K562 (cell line): ENCODE results near the gene TOGARAM2. TPM values are rescaled to one million over a fixed set of nuclear protein-coding genes. Genes with fewer than 3 reads are reported as not detected.

Source experiments
- ATAC-seq: fragments of 200-7000 bp; cut with Tn5 transposase; 3 replicates; pipeline ENCODE4 v1.9.1; 2020; ENCODE audit warnings: moderate library complexity
- BruUV-seq: library from RNA; stranded (reverse); fragments of 400-500 nt; replicated peaks from 2 replicates; lab custom pipeline; 2021; lab: Mats Ljungman, UMichigan
- CTCF ChIA-PET: fragments of 300-600 bp; formaldehyde crosslinking; extraction: SDS; loops from one replicate; lab custom pipeline; 2021; ENCODE audit warnings: low intra/inter-chr PET ratio; lab: Yijun Ruan, JAX
- POLR2A ChIA-PET: fragments of 300-600, 350-650 bp; sonication (Branson Sonifier 250); formaldehyde crosslinking; extraction: SDS; loops from one replicate; lab custom pipeline; 2021; ENCODE audit warnings: antibody characterized with exemption, inconsistent platforms; lab: Yijun Ruan, JAX
- DNase-seq, 4 experiments: peaks; one replicate each; pipeline versions ENCODE4 v3.0.0 to v3.0.0-alpha.2; 2011 to 2018; ENCODE audit warnings: low spot score in 3 of 4, mixed read lengths in 3 of 4; ENCODE audit errors: extremely low read depth in 1 of 4
- FAIRE-seq: peaks from 2 replicates; lab custom pipeline; 2011; peaks lifted over from hg19 to GRCh38; lab: Jason Lieb, UNC
- H2AFZ ChIP-seq: 2 replicates; pipeline ENCODE4 v1.6.0; 2011; ENCODE audit warnings: low read depth, low read length, control low read depth, inconsistent platforms
- H3K27ac ChIP-seq: fragments of 200-600 bp; 3 replicates; pipeline ENCODE4 v1.8.0; 2011; ENCODE audit warnings: low read depth, mild to moderate bottlenecking, control low read depth, inconsistent platforms, low read length, moderate library complexity, mixed read lengths; ENCODE audit errors: extremely low read depth
- H3K27me3 ChIP-seq, 2 experiments: fragments of 300-600 bp in 1 of 2; 2 replicates in 1 of 2; 3 replicates in 1 of 2; pipeline versions ENCODE4 v1.6.0 to v1.8.0; 2011; ENCODE audit warnings: inconsistent platforms in 2 of 2, low read length in 2 of 2, mild to moderate bottlenecking in 1 of 2, mixed read lengths in 1 of 2, moderate library complexity in 1 of 2; ENCODE audit not compliant: control insufficient read depth in 2 of 2, insufficient read depth in 2 of 2
- H3K36me3 ChIP-seq: fragments of 300-600 bp; 3 replicates; pipeline ENCODE4 v1.8.0; 2011; ENCODE audit warnings: mild to moderate bottlenecking, low read length, inconsistent platforms; ENCODE audit not compliant: control insufficient read depth, insufficient read depth
- H3K4me1 ChIP-seq, 2 experiments: fragments of 200-600 bp in 1 of 2; replicated peaks in 1 of 2; 2 replicates in 1 of 2; 3 replicates in 1 of 2; pipeline versions ENCODE4 v1.5.1 to v1.8.0; 2011; ENCODE audit warnings: inconsistent platforms in 2 of 2, low read length in 2 of 2, mild to moderate bottlenecking in 1 of 2, mixed read lengths in 1 of 2, moderate library complexity in 1 of 2; ENCODE audit not compliant: control insufficient read depth in 2 of 2, insufficient read depth in 2 of 2
- H3K4me2 ChIP-seq: 2 replicates; pipeline ENCODE4 v1.6.1; 2011; ENCODE audit warnings: low read length, control low read depth, inconsistent platforms, mixed read lengths; ENCODE audit not compliant: insufficient read depth
- H3K4me3 ChIP-seq: fragments of 200-600 bp; sonication (generic), shearing (Covaris generic); 2 replicates; pipeline ENCODE4 v1.5.1; 2016; ENCODE audit warnings: control low read depth, inconsistent platforms
- H3K79me2 ChIP-seq: fragments of 200-600 bp; 3 replicates; pipeline ENCODE4 v1.8.0; 2011; ENCODE audit warnings: low read length, inconsistent platforms; ENCODE audit not compliant: control insufficient read depth, insufficient read depth
- H3K9ac ChIP-seq, 2 experiments: 2 replicates each; pipeline versions ENCODE4 v1.6.0 to v1.6.1; 2011; ENCODE audit warnings: low read depth in 2 of 2, low read length in 2 of 2, control low read depth in 1 of 2, inconsistent platforms in 1 of 2, mild to moderate bottlenecking in 1 of 2, mixed read lengths in 1 of 2; ENCODE audit not compliant: insufficient read depth in 1 of 2
- H3K9me1 ChIP-seq: one replicate; pipeline ENCODE4 v1.6.0; 2011; ENCODE audit warnings: inconsistent platforms, mild to moderate bottlenecking, low read length, moderate library complexity; ENCODE audit not compliant: control insufficient read depth, insufficient read depth
- H3K9me3 ChIP-seq: replicated peaks from 2 replicates; pipeline ENCODE4 v1.5.1; 2011; ENCODE audit warnings: low read depth, low read length, inconsistent platforms; ENCODE audit not compliant: control insufficient read depth, insufficient read depth
- H4K20me1 ChIP-seq: replicated peaks from 2 replicates; pipeline ENCODE4 v1.6.1; 2011; ENCODE audit warnings: low read length, inconsistent platforms, mixed read lengths; ENCODE audit not compliant: control insufficient read depth, insufficient read depth
- CBX2 ChIP-seq: fragments of 200-600 bp; sonication (generic); IDR thresholded peaks from one replicate; pipeline ENCODE4 v1.6.1; 2012; ENCODE audit warnings: mild to moderate bottlenecking, low read length, inconsistent platforms; ENCODE audit not compliant: insufficient read depth, poor library complexity, severe bottlenecking
- CTCF ChIP-seq, 3 experiments: IDR thresholded peaks in 2 of 3; conservative IDR thresholded peaks in 1 of 3; 2 replicates each; pipeline ENCODE4 v1.5.1; 2011 to 2012; ENCODE audit warnings: low read length in 3 of 3, mild to moderate bottlenecking in 3 of 3, control low read depth in 2 of 3, improper control_type of control experiment in 1 of 3, inconsistent platforms in 1 of 3, low read depth in 1 of 3, mixed read lengths in 1 of 3, moderate library complexity in 1 of 3; ENCODE audit not compliant: insufficient read depth in 2 of 3
- E2F4 ChIP-seq: sonication (generic); formaldehyde crosslinking; IDR thresholded peaks from 2 replicates; pipeline ENCODE4 v1.8.0; 2022; ENCODE audit warnings: mild to moderate bottlenecking, low read depth, missing genetic modification reagents
- KLF16 ChIP-seq: IDR thresholded peaks from 2 replicates; pipeline ENCODE4 v1.6.1; 2016; ENCODE audit warnings: antibody characterized with exemption
- PREB ChIP-seq: sonication (generic); formaldehyde crosslinking; IDR thresholded peaks from 2 replicates; pipeline ENCODE4 v1.8.1; 2023; ENCODE audit warnings: mild to moderate bottlenecking, missing genetic modification reagents
- SNAPC5 ChIP-seq: fragments of 250-450 bp; sonication (Bioruptor Pico); IDR thresholded peaks from 2 replicates; pipeline ENCODE4 v1.8.0; 2021; ENCODE audit warnings: moderate library complexity, mild to moderate bottlenecking, inconsistent platforms
- TARDBP ChIP-seq: fragments of 450-650 bp; IDR thresholded peaks from 2 replicates; pipeline ENCODE4 v1.6.1; 2016
- XRCC4 ChIP-seq: IDR thresholded peaks from one replicate; pipeline ENCODE4 v1.6.1; 2011; ENCODE audit not compliant: insufficient read depth, insufficient read length; ENCODE audit errors: extremely low read depth
- ZNF146 ChIP-seq: IDR thresholded peaks from one replicate; pipeline ENCODE4 v1.6.1; 2018; ENCODE audit warnings: missing compliant biosample characterization; ENCODE audit not compliant: unreplicated experiment
- ZNF589 ChIP-seq: fragments of 200-800 bp; sonication (Bioruptor generic); IDR thresholded peaks from 2 replicates; pipeline ENCODE4 v1.6.1; 2016; ENCODE audit warnings: low read depth, missing genetic modification characterization, missing compliant biosample characterization
- WGBS: fragments of 100-300 bp; shearing (Covaris generic); methylation state at CpG from one replicate; pipeline ENCODE4 v1.1.6; 2016; ENCODE audit warnings: low coverage, mixed read lengths; ENCODE audit not compliant: insufficient coverage; ENCODE audit errors: missing lambda C conversion rate; 5-methylcytosine and 5-hydroxymethylcytosine counted together
- in situ Hi-C: fragments of 300-500 bp; cut with MboI; formaldehyde crosslinking; loops from 4 replicates; pipeline ENCODE4 v1.15.0; 2018; ENCODE audit warnings: inconsistent platforms, mixed read lengths
- intact Hi-C: fragments of 100-400 bp; cut with micrococcal nuclease; formaldehyde crosslinking; loops from 2 replicates; pipeline ENCODE4 v1.14.2; 2022
- polyA plus RNA-seq, 8 experiments: library from polyadenylated mRNA; depleted of rRNA in 4 of 8; stranded (reverse) in 5 of 8; unstranded in 3 of 8; fragments of >200 nt; fragmentation: Nextera tagmentation in 2 of 8; fragmentation: Illumina TruSeq in 1 of 8; extraction: Ambion mirVana in 2 of 8; extraction: Trizol in 1 of 8; gene quantifications; 2 replicates each; pipeline versions ENCODE4 v1.2.1 to v1.2.3, GENCODE V29; 2011 to 2014; ENCODE audit warnings: inconsistent platforms in 1 of 8, missing spikeins in 1 of 8
- total RNA-seq, 7 experiments: library from RNA; depleted of rRNA in 6 of 7; stranded (reverse); fragments of >200 nt in 6 of 7; fragmentation: Illumina TruSeq in 2 of 7; extraction: Trizol in 2 of 7; gene quantifications; 2 replicates each; pipeline versions ENCODE4 v1.2.1 to v1.2.3, GENCODE V29; 2011 to 2021; ENCODE audit warnings: low replicate concordance in 1 of 7

Gene TOGARAM2
- total and polyA plus RNA-seq, 9 of the 15 experiments (the other 6 are each of a cell fraction or from before 2014, with no cell fraction given) = not detected

GRCh38 chr2:29084554-29084953 lies 103.5 kb downstream of the TOGARAM2 start:
- no TSS peak for BruUV-seq
- FAIRE-seq = no peak

More at GRCh38 chr2:29084554-29084953, 103.5 kb downstream of the TOGARAM2 start:
- Histone ChIP-seq H4K20me1 (no peaks in the 10 kb centered on the region), H3K4me1 (no peaks in the 10 kb centered on the region), H3K36me3 (no peaks in the 10 kb centered on the region), H3K9me3 (no peaks in the 10 kb centered on the region), H3K4me2 (no peak overlapping the region), H3K9me1 (no peaks in the 10 kb centered on the region), H3K4me3 (no peak overlapping the region), H3K79me2 (no peaks in the 10 kb centered on the region), H3K9ac (no peak overlapping the region), H3K27ac (no peak overlapping the region), H3K27me3 (peaks cover 0 to 6% of the 10 kb centered on the region in 2 experiments; a peak in 2 of 5 replicates), H2AFZ (no peak overlapping the region)
- no peak for TF ChIP-seq PREB (CRISPR knock-in tag)
- no peak for TF ChIP-seq CBX2
- no peak for TF ChIP-seq KLF16
- no peak for TF ChIP-seq CTCF (IDR thresholded peaks at IDR 0.05 in 2 of 3, conservative IDR thresholded peaks at IDR 0.05 in 1 of 3; ENCODE audit: insufficient read depth in 2 of 3, low read depth in 1 of 3, low read length in 3 of 3)
- TF ChIP-seq ZNF589 (CRISPR knock-in tag) = no peak
- no peak for TF ChIP-seq XRCC4
- TF ChIP-seq SNAPC5 (CRISPR knock-in tag) = no peak
- no peak for TF ChIP-seq TARDBP
- no peak for TF ChIP-seq E2F4 (CRISPR knock-in tag)
- no peak for TF ChIP-seq ZNF146
- intact Hi-C loops (no loop called here), in situ Hi-C loops (no loop called here)
- POLR2A ChIA-PET = no interaction called here
- ATAC-seq (no peak), DNase-seq (no peak)
- 4% methylated on average over 1 of the region's 1 CpG for WGBS
- CTCF ChIA-PET = no interaction called here
